Peyer's patch (tissue), 4 donors: ENCODE results near the gene KIRREL3. TPM values are rescaled to one million over a fixed set of nuclear protein-coding genes. Genes with fewer than 3 reads are reported as not detected.

Experiments
- DNase-seq, 3 donors: peaks; one replicate each; pipeline ENCODE4 v3.0.0-alpha.2; 2017 to 2019
- H3K27ac ChIP-seq, 4 donors: fragments of 200-600 bp; sonication (generic); one replicate each; pipeline ENCODE4 v1.5.1; 2016 to 2019
- H3K27me3 ChIP-seq, 2 donors: fragments of 200-600 bp; sonication (generic); one replicate each; pipeline ENCODE4 v1.5.1; 2019
- H3K36me3 ChIP-seq, 3 donors: fragments of 200-600 bp; sonication (generic); one replicate each; pipeline ENCODE4 v1.5.1; 2016 to 2019
- H3K4me1 ChIP-seq, 4 donors: fragments of 200-600 bp; sonication (generic); one replicate each; pipeline ENCODE4 v1.5.1; 2016 to 2019
- H3K4me3 ChIP-seq, 4 donors: fragments of 200-600 bp; sonication (generic); 1 replicate in 3 of 4; 2 replicates in 1 of 4; pipeline ENCODE4 v1.5.1; 2016 to 2019; ENCODE audit warnings: mild to moderate bottlenecking in 1 of 4
- H3K9me3 ChIP-seq, 4 donors: fragments of 200-600 bp; sonication (generic); one replicate each; pipeline ENCODE4 v1.5.1; 2016 to 2019; ENCODE audit warnings: mild to moderate bottlenecking in 1 of 4
- POLR2A ChIP-seq, 2 donors: fragments of 450-650 bp; IDR thresholded peaks; one replicate each; pipeline ENCODE4 v1.5.1; 2017; ENCODE audit warnings: antibody characterized with exemption in 2 of 2, mild to moderate bottlenecking in 2 of 2, moderate library complexity in 2 of 2
- total RNA-seq, 4 donors: library from RNA; depleted of rRNA; stranded (reverse); fragments of >200 nt; gene quantifications; one replicate each; pipeline ENCODE4 v1.1.0, GENCODE V29; 2016
- TF ChIP-seq, protein P1 (sequence below), 6 experiments: fragments of 450-650 bp in 4 of 6; fragments of 200-600 bp in 2 of 6; sonication (generic) in 1 of 6; IDR thresholded peaks; one replicate each; pipeline ENCODE4 v1.5.1; 2017 to 2019; ENCODE audit warnings: antibody characterized with exemption in 6 of 6, mild to moderate bottlenecking in 3 of 6, moderate library complexity in 1 of 6

The KIRREL3 gene
- total RNA-seq, 4 donors from 2014 or later = 0.83 TPM; not detected in 3

DNA sequence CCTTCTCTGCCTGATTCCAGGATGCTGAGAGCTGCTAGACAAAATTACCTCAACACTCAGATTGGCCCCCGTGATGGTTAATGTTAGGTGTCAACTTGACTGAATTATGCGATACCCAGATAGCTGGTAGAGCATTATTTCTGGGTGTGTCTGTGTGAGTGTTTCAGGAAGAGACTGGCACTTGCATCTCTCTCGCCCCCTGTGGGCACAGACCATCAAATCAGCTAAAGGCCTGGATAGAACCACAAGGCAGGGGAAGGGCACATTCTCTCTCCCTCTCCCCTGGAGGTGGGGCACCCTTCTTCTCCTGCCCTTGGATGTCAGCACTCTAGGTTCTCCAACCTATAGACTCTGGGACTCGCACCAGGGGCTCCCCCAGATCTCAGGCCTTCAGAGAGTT is 79.7 kb downstream of the KIRREL3 start:
- no peak for DNase-seq
- Histone ChIP-seq H3K36me3 (no peaks in the 10 kb centered on the region), H3K4me3 (no peak overlapping the region), H3K27me3 (no peaks in the 10 kb centered on the region), H3K27ac (no peak overlapping the region), H3K9me3 (no peaks in the 10 kb centered on the region), H3K4me1 (no peaks in the 10 kb centered on the region)
- no peak for TF ChIP-seq POLR2A (IDR thresholded peaks at IDR 0.05)
- TF ChIP-seq, protein P1, sequence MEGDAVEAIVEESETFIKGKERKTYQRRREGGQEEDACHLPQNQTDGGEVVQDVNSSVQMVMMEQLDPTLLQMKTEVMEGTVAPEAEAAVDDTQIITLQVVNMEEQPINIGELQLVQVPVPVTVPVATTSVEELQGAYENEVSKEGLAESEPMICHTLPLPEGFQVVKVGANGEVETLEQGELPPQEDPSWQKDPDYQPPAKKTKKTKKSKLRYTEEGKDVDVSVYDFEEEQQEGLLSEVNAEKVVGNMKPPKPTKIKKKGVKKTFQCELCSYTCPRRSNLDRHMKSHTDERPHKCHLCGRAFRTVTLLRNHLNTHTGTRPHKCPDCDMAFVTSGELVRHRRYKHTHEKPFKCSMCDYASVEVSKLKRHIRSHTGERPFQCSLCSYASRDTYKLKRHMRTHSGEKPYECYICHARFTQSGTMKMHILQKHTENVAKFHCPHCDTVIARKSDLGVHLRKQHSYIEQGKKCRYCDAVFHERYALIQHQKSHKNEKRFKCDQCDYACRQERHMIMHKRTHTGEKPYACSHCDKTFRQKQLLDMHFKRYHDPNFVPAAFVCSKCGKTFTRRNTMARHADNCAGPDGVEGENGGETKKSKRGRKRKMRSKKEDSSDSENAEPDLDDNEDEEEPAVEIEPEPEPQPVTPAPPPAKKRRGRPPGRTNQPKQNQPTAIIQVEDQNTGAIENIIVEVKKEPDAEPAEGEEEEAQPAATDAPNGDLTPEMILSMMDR (IDR thresholded peaks at IDR 0.05) = no peak

DNA sequence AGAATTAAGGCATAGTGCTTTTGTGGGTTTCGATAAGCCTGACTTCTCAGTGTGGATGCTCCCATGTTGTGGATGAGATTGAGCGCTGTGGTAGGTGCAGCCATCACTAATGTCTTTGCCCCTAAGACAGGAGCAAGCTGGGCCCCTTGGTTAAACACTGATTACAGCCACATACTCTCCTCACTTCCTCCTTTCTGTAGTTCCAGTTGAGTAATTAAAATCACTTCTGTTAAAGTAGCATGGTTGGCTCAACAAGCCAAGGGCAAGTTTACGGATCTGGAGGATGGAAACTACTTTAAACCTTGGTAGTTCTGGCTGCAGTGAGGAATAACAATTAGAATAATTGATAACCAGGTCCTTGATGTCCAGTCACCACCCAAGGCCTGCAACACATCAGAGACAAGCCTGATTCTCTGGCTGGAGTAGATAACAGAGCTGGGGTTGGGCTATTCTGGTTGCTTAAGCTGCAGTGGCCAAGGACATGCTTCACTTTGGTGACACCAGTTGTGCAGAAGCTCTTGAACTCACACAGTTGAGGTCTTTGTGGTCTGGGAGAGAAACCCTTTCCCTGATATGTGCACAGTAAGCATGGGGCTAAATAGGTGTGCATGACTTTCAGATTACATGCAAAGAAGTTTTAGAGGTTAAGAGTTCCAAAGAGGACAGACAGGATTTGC is 81.3 kb downstream of the KIRREL3 start:
- H3K9me3 ChIP-seq = no peaks in the 10 kb centered on the region
- H3K36me3 ChIP-seq = no peaks in the 10 kb centered on the region
- no peak overlapping the region for H3K4me3 ChIP-seq
- no peaks in the 10 kb centered on the region for H3K27me3 ChIP-seq
- TF ChIP-seq, protein P1 (IDR thresholded peaks at IDR 0.05) = no peak
- no peak for TF ChIP-seq POLR2A (IDR thresholded peaks at IDR 0.05)
- H3K4me1 ChIP-seq = no peaks in the 10 kb centered on the region
- H3K27ac ChIP-seq = no peak overlapping the region
- DNase-seq = no peak

DNA sequence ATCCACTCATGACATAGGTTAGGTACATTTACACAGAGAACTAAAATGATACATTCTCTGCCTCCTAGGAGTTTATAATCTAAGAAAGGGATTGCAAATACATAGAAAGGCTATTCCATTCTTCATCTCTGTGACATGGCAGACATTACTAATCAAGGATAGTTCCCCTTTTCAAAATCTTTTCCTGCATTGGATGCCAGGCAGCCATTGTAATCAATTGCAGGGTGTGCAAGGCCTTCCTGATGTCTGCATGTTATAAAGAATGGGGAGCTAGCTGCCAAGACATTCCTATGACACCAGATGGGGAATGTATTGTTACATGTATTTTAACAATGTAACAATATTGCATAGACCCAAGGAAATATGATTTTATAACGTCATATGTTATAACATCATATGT is 82.0 kb downstream of the KIRREL3 start:
- H3K4me1 ChIP-seq = no peaks in the 10 kb centered on the region
- H3K9me3 ChIP-seq = no peaks in the 10 kb centered on the region
- H3K4me3 ChIP-seq = no peak overlapping the region
- no peaks in the 10 kb centered on the region for H3K27me3 ChIP-seq
- no peak for DNase-seq
- H3K27ac ChIP-seq = no peak overlapping the region
- no peak for TF ChIP-seq POLR2A (IDR thresholded peaks at IDR 0.05)
- TF ChIP-seq, protein P1 (IDR thresholded peaks at IDR 0.05) = no peak
- H3K36me3 ChIP-seq = no peaks in the 10 kb centered on the region

DNA sequence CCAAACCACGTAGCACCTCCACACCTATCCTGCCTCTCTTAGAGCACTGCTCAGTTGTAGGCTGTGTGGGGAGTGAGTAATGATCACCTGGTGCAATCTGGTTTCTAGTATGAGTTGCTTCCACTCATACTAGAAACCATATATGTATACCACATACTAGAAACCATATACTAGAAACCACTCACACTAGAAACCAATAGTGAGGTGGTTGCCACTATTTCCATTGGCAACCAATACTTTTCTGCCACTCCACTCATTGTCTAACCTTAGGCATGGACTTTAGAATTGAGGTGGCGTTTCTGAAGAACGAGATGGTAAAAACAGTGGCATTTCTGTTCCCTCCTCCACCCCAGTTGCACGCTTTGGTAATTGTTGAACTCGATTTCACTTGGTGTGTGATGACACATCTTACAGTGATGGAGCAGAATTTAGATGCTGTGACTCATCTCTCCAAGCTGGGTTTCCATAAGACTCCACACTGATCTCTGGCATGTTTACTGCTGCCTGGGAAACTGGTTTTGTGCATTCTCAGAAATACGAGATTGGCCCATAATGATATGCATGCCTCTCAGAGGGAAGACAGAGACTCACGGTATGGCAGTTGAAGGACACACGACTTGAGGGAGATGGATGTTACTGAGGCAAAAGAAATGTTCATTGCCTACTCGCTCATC is 82.9 kb downstream of the KIRREL3 start:
- Histone ChIP-seq H3K27me3 (no peaks in the 10 kb centered on the region), H3K4me3 (no peak overlapping the region), H3K27ac (no peak overlapping the region), H3K36me3 (no peaks in the 10 kb centered on the region), H3K4me1 (no peaks in the 10 kb centered on the region), H3K9me3 (no peaks in the 10 kb centered on the region)
- TF ChIP-seq POLR2A (IDR thresholded peaks at IDR 0.05) = no peak
- TF ChIP-seq, protein P1 (IDR thresholded peaks at IDR 0.05) = no peak
- no peak for DNase-seq

DNA sequence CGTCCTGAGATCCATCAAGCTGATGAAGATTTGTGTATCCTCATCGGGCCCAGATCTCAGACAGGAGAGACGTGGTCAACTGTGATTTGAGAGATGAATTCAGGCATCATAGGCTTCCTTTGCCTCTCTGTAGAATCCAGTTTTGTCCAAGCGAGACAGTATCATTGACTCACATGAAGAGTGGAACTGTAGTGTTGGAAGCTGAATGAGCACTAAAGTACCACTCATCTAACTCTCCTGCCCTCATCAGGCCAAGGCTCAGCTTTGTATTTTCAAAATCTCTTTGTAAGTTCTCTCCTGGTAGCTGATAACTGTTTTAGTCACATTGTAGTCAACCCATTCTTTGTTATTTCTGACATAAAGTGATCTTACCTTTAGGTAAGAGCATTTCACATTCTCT is 85.1 kb downstream of the KIRREL3 start:
- H3K27me3 ChIP-seq = no peaks in the 10 kb centered on the region
- H3K36me3 ChIP-seq = no peaks in the 10 kb centered on the region
- H3K4me1 ChIP-seq = no peaks in the 10 kb centered on the region
- TF ChIP-seq POLR2A (IDR thresholded peaks at IDR 0.05) = no peak
- TF ChIP-seq, protein P1 (IDR thresholded peaks at IDR 0.05) = no peak
- H3K27ac ChIP-seq = no peak overlapping the region
- H3K9me3 ChIP-seq = no peaks in the 10 kb centered on the region
- DNase-seq = no peak
- no peak overlapping the region for H3K4me3 ChIP-seq
